Kidney epithelial cell (primary cell): Measurements from ENCODE around the gene PSG5. TPM values are rescaled to one million over a fixed set of nuclear protein-coding genes. Genes with fewer than 3 reads are reported as not detected.
"Not testable (repeated sequence)": the region's sequence is repeated elsewhere in the genome, so short reads cannot be mapped to it uniquely, and the experiment has no call there.

Experiments used
- DNase-seq: peaks from one replicate; pipeline ENCODE4 v3.0.0-alpha.2; 2010; ENCODE audit warnings: low read depth
- H3K27me3 ChIP-seq: 2 replicates; pipeline ENCODE4 v1.6.0; 2011; ENCODE audit warnings: low read length; ENCODE audit not compliant: control insufficient read depth, insufficient read depth
- H3K36me3 ChIP-seq: 2 replicates; pipeline ENCODE4 v1.5.1; 2011; ENCODE audit warnings: low read length; ENCODE audit not compliant: control insufficient read depth, insufficient read depth
- H3K4me3 ChIP-seq: 2 replicates; pipeline ENCODE4 v1.5.1; 2011; ENCODE audit warnings: low read depth, mild to moderate bottlenecking, control low read depth, low read length
- CTCF ChIP-seq: IDR thresholded peaks from 2 replicates; pipeline ENCODE4 v1.5.1; 2011; ENCODE audit warnings: mild to moderate bottlenecking, moderate library complexity, low read length, control low read depth, inconsistent platforms; ENCODE audit not compliant: insufficient read depth, poor library complexity, severe bottlenecking
- total RNA-seq: library from RNA; depleted of rRNA; stranded (reverse); fragments of >200 nt; gene quantifications from 2 replicates; pipeline ENCODE4 v1.2.3, GENCODE V29; 2015

PSG5 gene
- 0.34 and 0.96 TPM in 2 replicates for total RNA-seq

GRCh38 chr19:43186311-43186935 lies at the start of gene PSG5:
Gene PSG5, minus strand, starts transcription at chr19:43186536. Its CDS starts 131 bp downstream, at chr19:43186405.
- H3K4me3 ChIP-seq, H3K27me3 ChIP-seq, DNase-seq, H3K36me3 ChIP-seq: not testable (repeated sequence)

GRCh38 chr19:43235686-43236085 lies 49.4 kb upstream of the PSG5 start:
- DNase-seq, H3K27me3 ChIP-seq, H3K36me3 ChIP-seq, H3K4me3 ChIP-seq: not testable (repeated sequence)

GRCh38 chr19:43229315-43229714 lies 43.0 kb upstream of the PSG5 start:
- no peaks in the 10 kb centered on the region for H3K36me3 ChIP-seq
- no peak for DNase-seq
- no peaks in the 10 kb centered on the region for H3K27me3 ChIP-seq
- no peak overlapping the region for H3K4me3 ChIP-seq
- TF ChIP-seq CTCF = no peak

- H3K4me3 ChIP-seq, H3K27me3 ChIP-seq, H3K36me3 ChIP-seq, DNase-seq: not testable (repeated sequence)
Observed at GRCh38 chr19:43228730-43229129, 42.4 kb upstream of the PSG5 start.

GRCh38 chr19:43226986-43227385 lies 40.6 kb upstream of the PSG5 start:
- not testable (repeated sequence) for DNase-seq, H3K27me3 ChIP-seq, H3K36me3 ChIP-seq, H3K4me3 ChIP-seq

GRCh38 chr19:43224855-43225253 lies 38.5 kb upstream of the PSG5 start:
- no peak for TF ChIP-seq CTCF
- Histone ChIP-seq H3K36me3 (no peaks in the 10 kb centered on the region), H3K4me3 (no peak overlapping the region), H3K27me3 (no peaks in the 10 kb centered on the region)
- DNase-seq = no peak

- H3K27me3 ChIP-seq, H3K4me3 ChIP-seq, DNase-seq, H3K36me3 ChIP-seq: not testable (repeated sequence)
Observed at GRCh38 chr19:43224201-43224854, 38.0 kb upstream of the PSG5 start.

- not testable (repeated sequence) for H3K27me3 ChIP-seq, H3K36me3 ChIP-seq, H3K4me3 ChIP-seq, DNase-seq
Observed at GRCh38 chr19:43221891-43222290, 35.6 kb upstream of the PSG5 start.

GRCh38 chr19:43219136-43219535 lies 32.8 kb upstream of the PSG5 start:
- H3K4me3 ChIP-seq, DNase-seq, H3K27me3 ChIP-seq, H3K36me3 ChIP-seq: not testable (repeated sequence)

- H3K27me3 ChIP-seq, H3K36me3 ChIP-seq, DNase-seq, H3K4me3 ChIP-seq: not testable (repeated sequence)
Observed at GRCh38 chr19:43215881-43216280, 29.5 kb upstream of the PSG5 start.
